HEK293 (cell line): Measurements from ENCODE around the gene LARGE1.

Experiments used
- CTCF ChIA-PET: fragments of 350-600 bp; formaldehyde crosslinking; extraction: SDS; loops from one replicate; lab custom pipeline; 2021; ENCODE audit warnings: antibody characterized with exemption; lab: Yijun Ruan, JAX
- POLR2A ChIA-PET: fragments of 300-600 bp; formaldehyde crosslinking; extraction: SDS; loops from one replicate; lab custom pipeline; 2020; ENCODE audit warnings: antibody characterized with exemption, inconsistent platforms; lab: Yijun Ruan, JAX
- H3K27ac ChIP-seq: fragments of 200-500 bp; sonication (Bioruptor generic); 2 replicates; pipeline ENCODE4 v1.5.1; 2014; ENCODE audit warnings: low read depth, low read length, control low read depth, inconsistent platforms; ENCODE audit errors: extremely low read depth
- H3K36me3 ChIP-seq, 2 experiments: fragments of 200-500 bp in 1 of 2; sonication (Bioruptor generic) in 1 of 2; 1 replicate in 1 of 2; 2 replicates in 1 of 2; pipeline ENCODE4 v1.5.1; 2014 to 2017; ENCODE audit warnings: inconsistent platforms in 2 of 2, low read length in 2 of 2; ENCODE audit not compliant: control insufficient read depth in 2 of 2, insufficient read depth in 1 of 2
- H3K4me1 ChIP-seq: fragments of 200-500 bp; sonication (Bioruptor generic); 2 replicates; pipeline ENCODE4 v1.5.1; 2014; ENCODE audit warnings: mild to moderate bottlenecking, low read length, inconsistent platforms; ENCODE audit not compliant: control insufficient read depth, insufficient read depth
- H3K4me3 ChIP-seq: 2 replicates; pipeline ENCODE4 v1.5.1; 2011; ENCODE audit warnings: low read depth, mild to moderate bottlenecking, control low read depth, low read length, moderate library complexity
- H3K9me3 ChIP-seq: fragments of 200-500 bp; sonication (Bioruptor generic); 2 replicates; pipeline ENCODE4 v1.5.1; 2014; ENCODE audit warnings: low read depth, low read length, inconsistent platforms; ENCODE audit not compliant: control insufficient read depth, insufficient read depth
- BCL11A ChIP-seq: fragments of 450-650 bp; formaldehyde crosslinking; IDR thresholded peaks from 2 replicates; pipeline ENCODE4 v1.5.1; 2016; ENCODE audit warnings: low read depth, missing biosample characterization, missing genetic modification characterization
- EGR2 ChIP-seq: fragments of 450-650 bp; formaldehyde crosslinking; IDR thresholded peaks from 2 replicates; pipeline ENCODE4 v1.5.1; 2016; ENCODE audit warnings: low read depth, missing biosample characterization, missing genetic modification characterization
- GFI1B ChIP-seq: fragments of 450-650 bp; formaldehyde crosslinking; IDR thresholded peaks from 2 replicates; pipeline ENCODE4 v1.5.1; 2016; ENCODE audit warnings: missing biosample characterization, missing genetic modification characterization
- GLI2 ChIP-seq: fragments of 450-650 bp; formaldehyde crosslinking; IDR thresholded peaks from 2 replicates; pipeline ENCODE4; 2017; ENCODE audit warnings: missing biosample characterization, missing genetic modification characterization, low read depth, borderline replicate concordance
- KLF10 ChIP-seq: fragments of 450-650 bp; IDR thresholded peaks from 2 replicates; pipeline ENCODE4 v1.5.1; 2018; ENCODE audit warnings: missing biosample characterization, mild to moderate bottlenecking, missing genetic modification characterization
- KLF9 ChIP-seq: fragments of 450-650 bp; formaldehyde crosslinking; IDR thresholded peaks from 2 replicates; pipeline ENCODE4 v1.5.1; 2016; ENCODE audit warnings: missing biosample characterization, missing genetic modification characterization, low read depth
- MEIS1 ChIP-seq: sonication (generic); formaldehyde crosslinking; IDR thresholded peaks from 2 replicates; pipeline ENCODE4 v1.8.1; 2022; ENCODE audit warnings: missing genetic modification reagents, mild to moderate bottlenecking, borderline replicate concordance
- SP7 ChIP-seq: fragments of 450-650 bp; formaldehyde crosslinking; IDR thresholded peaks from 2 replicates; pipeline ENCODE4 v1.5.1; 2016; ENCODE audit warnings: missing biosample characterization, missing genetic modification characterization
- WT1 ChIP-seq: fragments of 450-650 bp; formaldehyde crosslinking; IDR thresholded peaks from 2 replicates; pipeline ENCODE4 v1.5.1; 2016; ENCODE audit warnings: missing biosample characterization, missing genetic modification characterization
- ZBTB1 ChIP-seq: fragments of 450-650 bp; formaldehyde crosslinking; IDR thresholded peaks from 2 replicates; pipeline ENCODE4 v1.5.1; 2016; ENCODE audit warnings: missing biosample characterization, missing genetic modification characterization
- ZFP37 ChIP-seq: fragments of 450-650 bp; formaldehyde crosslinking; IDR thresholded peaks from 2 replicates; pipeline ENCODE4 v1.5.1; 2016; ENCODE audit warnings: missing biosample characterization, missing genetic modification characterization
- ZIC2 ChIP-seq: fragments of 450-650 bp; formaldehyde crosslinking; IDR thresholded peaks from 2 replicates; pipeline ENCODE4 v1.5.1; 2016; ENCODE audit warnings: missing biosample characterization, missing genetic modification characterization
- ZNF10 ChIP-seq: fragments of 450-650 bp; formaldehyde crosslinking; IDR thresholded peaks from 2 replicates; pipeline ENCODE4 v1.5.1; 2017; ENCODE audit warnings: missing biosample characterization, missing genetic modification characterization
- ZNF138 ChIP-seq: fragments of 450-650 bp; formaldehyde crosslinking; IDR thresholded peaks from 2 replicates; pipeline ENCODE4 v1.5.1; 2016; ENCODE audit warnings: missing biosample characterization, missing genetic modification characterization, borderline replicate concordance
- ZNF157 ChIP-seq: fragments of 450-650 bp; formaldehyde crosslinking; IDR thresholded peaks from 2 replicates; pipeline ENCODE4 v1.5.1; 2016; ENCODE audit warnings: missing biosample characterization, missing genetic modification characterization
- ZNF391 ChIP-seq: fragments of 450-650 bp; formaldehyde crosslinking; IDR thresholded peaks from 2 replicates; pipeline ENCODE4 v1.5.1; 2016; ENCODE audit warnings: low read depth, missing biosample characterization, missing genetic modification characterization, borderline replicate concordance
- ZNF548 ChIP-seq: fragments of 450-650 bp; formaldehyde crosslinking; IDR thresholded peaks from 2 replicates; pipeline ENCODE4 v1.5.1; 2016; ENCODE audit warnings: missing biosample characterization, missing genetic modification characterization
- ZNF837 ChIP-seq: fragments of 450-650 bp; formaldehyde crosslinking; IDR thresholded peaks from 2 replicates; pipeline ENCODE4 v1.5.1; 2016; ENCODE audit warnings: missing biosample characterization, missing genetic modification characterization
- TF ChIP-seq, protein P1 (sequence below): fragments of 450-650 bp; formaldehyde crosslinking; IDR thresholded peaks from 2 replicates; pipeline ENCODE4 v1.5.1; 2017; ENCODE audit warnings: missing biosample characterization, missing genetic modification characterization
- TF ChIP-seq, protein P2 (sequence below): fragments of 450-650 bp; formaldehyde crosslinking; IDR thresholded peaks from 2 replicates; pipeline ENCODE4 v1.5.1; 2017; ENCODE audit warnings: missing biosample characterization, missing genetic modification characterization
- TF ChIP-seq, protein P3 (sequence below): fragments of 450-650 bp; formaldehyde crosslinking; IDR thresholded peaks from 2 replicates; pipeline ENCODE4 v1.5.1; 2017; ENCODE audit warnings: missing biosample characterization, mild to moderate bottlenecking, missing genetic modification characterization, moderate library complexity
- TF ChIP-seq, protein P4 (sequence below): fragments of 450-650 bp; formaldehyde crosslinking; IDR thresholded peaks from 2 replicates; pipeline ENCODE4 v1.5.1; 2016; ENCODE audit warnings: missing biosample characterization, missing genetic modification characterization
- TF ChIP-seq, protein P5 (sequence below): fragments of 450-650 bp; formaldehyde crosslinking; IDR thresholded peaks from 2 replicates; pipeline ENCODE4; 2016; ENCODE audit warnings: missing biosample characterization, missing genetic modification characterization
- TF ChIP-seq, protein P6 (sequence below): fragments of 450-650 bp; formaldehyde crosslinking; IDR thresholded peaks from 2 replicates; pipeline ENCODE4 v1.5.1; 2016; ENCODE audit warnings: missing biosample characterization, missing genetic modification characterization

The LARGE1 gene

DNA sequence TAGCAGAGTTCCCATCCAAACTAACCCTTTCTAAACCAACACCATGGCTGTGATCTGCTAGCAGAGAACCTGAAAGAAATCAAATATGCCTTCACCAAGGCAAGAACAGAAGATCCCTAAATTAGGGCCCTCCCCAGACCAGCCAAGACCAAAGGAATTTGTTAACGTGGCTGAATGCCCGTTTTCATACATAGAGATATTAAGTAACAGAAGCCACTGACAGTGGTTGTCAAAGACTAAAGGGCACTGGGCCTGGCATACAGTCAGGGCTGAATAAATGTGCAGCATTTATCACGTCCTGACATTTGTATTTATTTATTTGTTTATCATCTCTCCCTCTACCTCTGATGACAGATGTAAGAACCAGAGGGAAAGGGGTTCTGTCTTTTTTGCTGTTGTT is 271.8 kb downstream of the LARGE1 start:
- ChIA-PET POLR2A (no interaction called here), CTCF (no interaction called here)
- H3K36me3 ChIP-seq: peaks cover 0 to 18% of the 10 kb centered on the region in 2 experiments; a peak in 1 of 3 replicates
- H3K4me1 ChIP-seq: no peaks in the 10 kb centered on the region
- no peaks in the 10 kb centered on the region for H3K9me3 ChIP-seq
- H3K27ac ChIP-seq: no peak overlapping the region
- TF ChIP-seq WT1 (no peak), ZNF548 (tag by site-specific recombination) (no peak), ZNF391 (tag by site-specific recombination) (no peak), ZNF138 (tag by site-specific recombination) (no peak), ZBTB1 (no peak), GLI2 (tag by site-specific recombination) (no peak), ZNF157 (no peak), GFI1B (tag by site-specific recombination) (no peak), ZFP37 (tag by site-specific recombination) (no peak), ZNF10 (tag by site-specific recombination) (no peak)
- TF ChIP-seq, protein P1, sequence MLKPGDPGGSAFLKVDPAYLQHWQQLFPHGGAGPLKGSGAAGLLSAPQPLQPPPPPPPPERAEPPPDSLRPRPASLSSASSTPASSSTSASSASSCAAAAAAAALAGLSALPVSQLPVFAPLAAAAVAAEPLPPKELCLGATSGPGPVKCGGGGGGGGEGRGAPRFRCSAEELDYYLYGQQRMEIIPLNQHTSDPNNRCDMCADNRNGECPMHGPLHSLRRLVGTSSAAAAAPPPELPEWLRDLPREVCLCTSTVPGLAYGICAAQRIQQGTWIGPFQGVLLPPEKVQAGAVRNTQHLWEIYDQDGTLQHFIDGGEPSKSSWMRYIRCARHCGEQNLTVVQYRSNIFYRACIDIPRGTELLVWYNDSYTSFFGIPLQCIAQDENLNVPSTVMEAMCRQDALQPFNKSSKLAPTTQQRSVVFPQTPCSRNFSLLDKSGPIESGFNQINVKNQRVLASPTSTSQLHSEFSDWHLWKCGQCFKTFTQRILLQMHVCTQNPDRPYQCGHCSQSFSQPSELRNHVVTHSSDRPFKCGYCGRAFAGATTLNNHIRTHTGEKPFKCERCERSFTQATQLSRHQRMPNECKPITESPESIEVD (tag by site-specific recombination): no peak
- TF ChIP-seq, protein P2, sequence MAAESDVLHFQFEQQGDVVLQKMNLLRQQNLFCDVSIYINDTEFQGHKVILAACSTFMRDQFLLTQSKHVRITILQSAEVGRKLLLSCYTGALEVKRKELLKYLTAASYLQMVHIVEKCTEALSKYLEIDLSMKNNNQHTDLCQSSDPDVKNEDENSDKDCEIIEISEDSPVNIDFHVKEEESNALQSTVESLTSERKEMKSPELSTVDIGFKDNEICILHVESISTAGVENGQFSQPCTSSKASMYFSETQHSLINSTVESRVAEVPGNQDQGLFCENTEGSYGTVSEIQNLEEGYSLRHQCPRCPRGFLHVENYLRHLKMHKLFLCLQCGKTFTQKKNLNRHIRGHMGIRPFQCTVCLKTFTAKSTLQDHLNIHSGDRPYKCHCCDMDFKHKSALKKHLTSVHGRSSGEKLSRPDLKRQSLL (tag by site-specific recombination): no peak
- TF ChIP-seq, protein P3, sequence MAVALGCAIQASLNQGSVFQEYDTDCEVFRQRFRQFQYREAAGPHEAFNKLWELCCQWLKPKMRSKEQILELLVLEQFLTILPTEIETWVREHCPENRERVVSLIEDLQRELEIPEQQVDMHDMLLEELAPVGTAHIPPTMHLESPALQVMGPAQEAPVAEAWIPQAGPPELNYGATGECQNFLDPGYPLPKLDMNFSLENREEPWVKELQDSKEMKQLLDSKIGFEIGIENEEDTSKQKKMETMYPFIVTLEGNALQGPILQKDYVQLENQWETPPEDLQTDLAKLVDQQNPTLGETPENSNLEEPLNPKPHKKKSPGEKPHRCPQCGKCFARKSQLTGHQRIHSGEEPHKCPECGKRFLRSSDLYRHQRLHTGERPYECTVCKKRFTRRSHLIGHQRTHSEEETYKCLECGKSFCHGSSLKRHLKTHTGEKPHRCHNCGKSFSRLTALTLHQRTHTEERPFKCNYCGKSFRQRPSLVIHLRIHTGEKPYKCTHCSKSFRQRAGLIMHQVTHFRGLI: no peak
- TF ChIP-seq, protein P4, sequence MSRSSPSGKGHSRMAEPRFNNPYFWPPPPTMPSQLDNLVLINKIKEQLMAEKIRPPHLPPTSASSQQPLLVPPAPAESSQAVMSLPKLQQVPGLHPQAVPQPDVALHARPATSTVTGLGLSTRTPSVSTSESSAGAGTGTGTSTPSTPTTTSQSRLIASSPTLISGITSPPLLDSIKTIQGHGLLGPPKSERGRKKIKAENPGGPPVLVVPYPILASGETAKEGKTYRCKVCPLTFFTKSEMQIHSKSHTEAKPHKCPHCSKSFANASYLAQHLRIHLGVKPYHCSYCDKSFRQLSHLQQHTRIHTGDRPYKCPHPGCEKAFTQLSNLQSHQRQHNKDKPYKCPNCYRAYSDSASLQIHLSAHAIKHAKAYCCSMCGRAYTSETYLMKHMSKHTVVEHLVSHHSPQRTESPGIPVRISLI (tag by site-specific recombination): no peak
- TF ChIP-seq, protein P5, sequence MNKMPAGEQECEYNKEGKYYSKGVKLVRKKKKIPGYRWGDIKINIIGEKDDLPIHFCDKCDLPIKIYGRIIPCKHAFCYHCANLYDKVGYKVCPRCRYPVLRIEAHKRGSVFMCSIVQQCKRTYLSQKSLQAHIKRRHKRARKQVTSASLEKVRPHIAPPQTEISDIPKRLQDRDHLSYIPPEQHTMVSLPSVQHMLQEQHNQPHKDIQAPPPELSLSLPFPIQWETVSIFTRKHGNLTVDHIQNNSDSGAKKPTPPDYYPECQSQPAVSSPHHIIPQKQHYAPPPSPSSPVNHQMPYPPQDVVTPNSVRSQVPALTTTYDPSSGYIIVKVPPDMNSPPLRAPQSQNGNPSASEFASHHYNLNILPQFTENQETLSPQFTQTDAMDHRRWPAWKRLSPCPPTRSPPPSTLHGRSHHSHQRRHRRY (tag by site-specific recombination): no peak
- H3K4me3 ChIP-seq: no peak overlapping the region

DNA sequence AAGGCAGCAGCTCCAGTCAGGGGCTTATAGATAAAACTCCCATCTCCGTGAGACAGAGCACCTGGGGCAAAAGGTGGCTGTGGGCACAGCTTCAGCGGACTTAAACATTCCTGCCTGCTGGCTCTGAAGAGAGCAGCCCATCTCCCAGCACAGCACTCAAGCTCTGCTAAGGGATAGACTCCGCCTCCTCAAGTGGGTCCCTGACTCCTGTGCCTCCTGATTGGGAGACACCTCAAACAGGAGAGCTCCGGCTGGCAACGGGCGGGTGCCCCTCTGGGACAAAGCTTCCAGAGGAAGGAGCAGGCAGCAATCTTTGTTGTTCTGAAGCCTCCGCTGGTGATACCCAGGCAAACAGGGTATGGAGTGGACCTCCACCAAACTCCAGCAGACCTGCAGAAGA is 279.4 kb downstream of the LARGE1 start:
- ChIA-PET POLR2A (no interaction called here), CTCF (no interaction called here)
- no peak overlapping the region for H3K27ac ChIP-seq
- H3K9me3 ChIP-seq: no peaks in the 10 kb centered on the region
- no peak overlapping the region for H3K4me3 ChIP-seq
- H3K36me3 ChIP-seq: no peaks in the 10 kb centered on the region
- TF ChIP-seq BCL11A (tag by site-specific recombination): no peak
- TF ChIP-seq SP7 (tag by site-specific recombination): no peak
- TF ChIP-seq, protein P6, sequence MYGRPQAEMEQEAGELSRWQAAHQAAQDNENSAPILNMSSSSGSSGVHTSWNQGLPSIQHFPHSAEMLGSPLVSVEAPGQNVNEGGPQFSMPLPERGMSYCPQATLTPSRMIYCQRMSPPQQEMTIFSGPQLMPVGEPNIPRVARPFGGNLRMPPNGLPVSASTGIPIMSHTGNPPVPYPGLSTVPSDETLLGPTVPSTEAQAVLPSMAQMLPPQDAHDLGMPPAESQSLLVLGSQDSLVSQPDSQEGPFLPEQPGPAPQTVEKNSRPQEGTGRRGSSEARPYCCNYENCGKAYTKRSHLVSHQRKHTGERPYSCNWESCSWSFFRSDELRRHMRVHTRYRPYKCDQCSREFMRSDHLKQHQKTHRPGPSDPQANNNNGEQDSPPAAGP: no peak
- TF ChIP-seq ZIC2 (tag by site-specific recombination): no peak
- no peak for TF ChIP-seq EGR2 (tag by site-specific recombination)
- no peak for TF ChIP-seq KLF9
- no peak for TF ChIP-seq ZNF837
- TF ChIP-seq MEIS1: no peak
- TF ChIP-seq KLF10: no peak
- H3K4me1 ChIP-seq: no peaks in the 10 kb centered on the region
